HepG2 (cell line): ENCODE data around the gene RPL36AL. TPM values are rescaled to one million over a fixed set of nuclear protein-coding genes. Genes with fewer than 3 reads are reported as not detected.

Source experiments
- CEBPB ChIP-seq: IDR thresholded peaks from 2 replicates; pipeline ENCODE4 v1.6.1; 2011; ENCODE audit warnings: low read depth, low read length, improper control_type of control experiment, borderline replicate concordance
- CSRNP2 ChIP-seq: sonication (generic); formaldehyde crosslinking; conservative IDR thresholded peaks from 2 replicates; pipeline ENCODE4 v1.8.0; 2022; ENCODE audit warnings: low read depth, missing genetic modification reagents
- MAX ChIP-seq: IDR thresholded peaks from 2 replicates; pipeline ENCODE4 v1.6.1; 2012; ENCODE audit warnings: inconsistent platforms
- NAIF1 ChIP-seq: sonication (generic); formaldehyde crosslinking; IDR thresholded peaks from 2 replicates; pipeline ENCODE4 v1.5.0; 2020; ENCODE audit warnings: mild to moderate bottlenecking, missing genetic modification reagents, borderline replicate concordance
- SIX4 ChIP-seq: sonication (generic); formaldehyde crosslinking; IDR thresholded peaks from 2 replicates; pipeline ENCODE4 v1.4.0; 2020; ENCODE audit warnings: missing genetic modification reagents
- TFAP4 ChIP-seq: sonication (generic); IDR thresholded peaks from 2 replicates; pipeline ENCODE4 v1.6.1; 2016; ENCODE audit warnings: low read depth, borderline replicate concordance
- ZC3H13 ChIP-seq: sonication (generic); formaldehyde crosslinking; IDR thresholded peaks from 2 replicates; pipeline ENCODE4 v1.8.1; 2023; ENCODE audit warnings: mild to moderate bottlenecking, missing genetic modification reagents, moderate library complexity
- ZMYM2 ChIP-seq: sonication (generic); formaldehyde crosslinking; IDR thresholded peaks from 2 replicates; pipeline ENCODE4 v1.8.0; 2022; ENCODE audit warnings: mild to moderate bottlenecking, missing genetic modification reagents
- ZNF143 ChIP-seq: sonication (generic); formaldehyde crosslinking; IDR thresholded peaks from 2 replicates; pipeline ENCODE4 v1.4.0; 2020; ENCODE audit warnings: missing genetic modification reagents
- ZNF282 ChIP-seq: fragments of 450-650 bp; IDR thresholded peaks from 2 replicates; pipeline ENCODE4 v1.6.1; 2018; ENCODE audit not compliant: partially characterized antibody
- ZNF598 ChIP-seq: sonication (generic); formaldehyde crosslinking; IDR thresholded peaks from 2 replicates; pipeline ENCODE4 v1.5.1; 2020; ENCODE audit warnings: mild to moderate bottlenecking, missing genetic modification reagents, borderline replicate concordance
- ZNF644 ChIP-seq: IDR thresholded peaks from 2 replicates; pipeline ENCODE4 v1.6.1; 2016; ENCODE audit warnings: low read depth
- ZNF746 ChIP-seq: sonication (generic); formaldehyde crosslinking; IDR thresholded peaks from 2 replicates; pipeline ENCODE4 v1.8.0; 2022; ENCODE audit warnings: mild to moderate bottlenecking, missing genetic modification reagents
- polyA plus RNA-seq, 8 experiments: library from polyadenylated mRNA; depleted of rRNA in 3 of 8; stranded (reverse) in 7 of 8; unstranded in 1 of 8; fragments of >200 nt; fragmentation: Illumina TruSeq in 4 of 8; extraction: Trizol in 4 of 8; gene quantifications; 2 replicates each; pipeline versions ENCODE4 v1.2.1 to v1.2.3, GENCODE V29; 2011 to 2016; ENCODE audit warnings: low read depth in 4 of 8, missing spikeins in 1 of 8, mixed read lengths in 1 of 8; ENCODE audit not compliant: insufficient read depth in 1 of 8
- total RNA-seq, 5 experiments: library from RNA; depleted of rRNA; stranded (reverse); fragments of >200 nt; fragmentation: Illumina TruSeq; extraction: Trizol; gene quantifications; 2 replicates each; pipeline ENCODE4 v1.2.3, GENCODE V29; 2016; ENCODE audit warnings: low read depth in 1 of 5
- TF ChIP-seq, protein P1 (sequence below): sonication (generic); formaldehyde crosslinking; conservative IDR thresholded peaks from 2 replicates; pipeline ENCODE4 v1.4.0; 2020; ENCODE audit warnings: missing genetic modification reagents
- TF ChIP-seq, protein P2 (sequence below): sonication (generic); formaldehyde crosslinking; IDR thresholded peaks from one replicate; pipeline ENCODE4 v1.5.1; 2020; ENCODE audit warnings: mild to moderate bottlenecking, missing genetic modification reagents; ENCODE audit errors: not compliant biosample characterization

Gene RPL36AL
- total and polyA plus RNA-seq, 2 of the 13 experiments (the other 11 are each of a cell fraction or from before 2014, with no cell fraction given): 90.0 to 294 TPM

DNA sequence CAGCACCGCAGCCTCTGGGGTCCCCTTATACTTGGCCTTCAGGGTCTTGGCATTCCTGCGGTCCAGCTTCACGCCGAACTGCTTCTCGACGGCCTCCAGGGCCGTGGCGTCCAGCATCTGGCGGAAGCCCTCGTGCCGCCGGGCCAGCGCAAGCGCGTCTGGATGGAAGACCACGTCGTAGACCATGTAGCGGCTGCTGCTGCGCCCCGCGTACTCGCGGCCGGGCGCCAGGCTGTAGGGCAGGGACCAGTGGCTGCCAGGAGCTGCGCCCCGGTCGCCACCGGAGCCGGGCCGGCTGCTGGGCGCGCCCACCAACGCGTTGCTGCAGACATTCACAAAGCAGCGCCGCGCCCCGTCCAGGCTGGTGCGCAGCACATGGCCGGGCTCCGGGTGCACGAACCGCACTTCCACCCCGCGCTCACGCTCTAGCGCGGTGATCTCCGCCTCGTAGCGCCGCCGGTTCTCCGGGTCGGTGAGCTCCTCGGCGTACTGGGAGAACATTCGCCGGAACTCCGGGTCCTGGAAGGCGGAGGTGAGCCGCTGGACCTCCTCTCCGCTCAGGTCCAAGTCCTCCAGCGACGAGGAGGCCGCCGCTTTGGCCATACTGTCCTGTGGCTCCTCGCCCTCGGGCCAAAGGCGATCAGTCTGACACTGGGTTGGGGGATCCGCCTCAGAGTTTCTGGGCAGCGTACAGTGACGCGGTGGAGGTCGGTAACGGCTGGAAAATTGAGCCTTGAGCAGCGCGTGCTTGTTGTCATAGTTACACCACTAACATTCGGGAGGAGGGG lies 14.3 kb upstream of the RPL36AL start, which contains the start of gene DNAAF2 (continued):
- TF ChIP-seq, protein P1, sequence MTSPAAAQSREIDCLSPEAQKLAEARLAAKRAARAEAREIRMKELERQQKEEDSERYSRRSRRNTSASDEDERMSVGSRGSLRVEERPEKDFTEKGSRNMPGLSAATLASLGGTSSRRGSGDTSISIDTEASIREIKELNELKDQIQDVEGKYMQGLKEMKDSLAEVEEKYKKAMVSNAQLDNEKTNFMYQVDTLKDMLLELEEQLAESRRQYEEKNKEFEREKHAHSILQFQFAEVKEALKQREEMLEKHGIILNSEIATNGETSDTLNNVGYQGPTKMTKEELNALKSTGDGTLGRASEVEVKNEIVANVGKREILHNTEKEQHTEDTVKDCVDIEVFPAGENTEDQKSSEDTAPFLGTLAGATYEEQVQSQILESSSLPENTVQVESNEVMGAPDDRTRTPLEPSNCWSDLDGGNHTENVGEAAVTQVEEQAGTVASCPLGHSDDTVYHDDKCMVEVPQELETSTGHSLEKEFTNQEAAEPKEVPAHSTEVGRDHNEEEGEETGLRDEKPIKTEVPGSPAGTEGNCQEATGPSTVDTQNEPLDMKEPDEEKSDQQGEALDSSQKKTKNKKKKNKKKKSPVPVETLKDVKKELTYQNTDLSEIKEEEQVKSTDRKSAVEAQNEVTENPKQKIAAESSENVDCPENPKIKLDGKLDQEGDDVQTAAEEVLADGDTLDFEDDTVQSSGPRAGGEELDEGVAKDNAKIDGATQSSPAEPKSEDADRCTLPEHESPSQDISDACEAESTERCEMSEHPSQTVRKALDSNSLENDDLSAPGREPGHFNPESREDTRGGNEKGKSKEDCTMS (CRISPR knock-in tag): no peak
- TF ChIP-seq ZNF143 (CRISPR knock-in tag) (peak; percentile 76), ZNF282 (no peak), CEBPB (no peak), SIX4 (CRISPR knock-in tag) (peak; percentile 19; the same call in 1 of the 2 replicates), NAIF1 (0 out of 2 replicates have a peak, but pooled peaks have one; percentile 16), ZNF598 (0 out of 2 replicates have a peak, but pooled peaks have one; percentile 84), ZNF746 (peak; percentile 5; the same call in 1 of the 2 replicates), ZMYM2 (CRISPR knock-in tag) (peak; percentile 66; the same call in 1 of the 2 replicates), ZC3H13 (CRISPR knock-in tag) (peak; percentile 52), MAX (peak; percentile 87), TFAP4 (0 out of 2 replicates have a peak, but pooled peaks have one; percentile 1), ZNF644 (CRISPR knock-in tag) (no peak), CSRNP2 (CRISPR knock-in tag) (no peak)
- TF ChIP-seq, protein P2, sequence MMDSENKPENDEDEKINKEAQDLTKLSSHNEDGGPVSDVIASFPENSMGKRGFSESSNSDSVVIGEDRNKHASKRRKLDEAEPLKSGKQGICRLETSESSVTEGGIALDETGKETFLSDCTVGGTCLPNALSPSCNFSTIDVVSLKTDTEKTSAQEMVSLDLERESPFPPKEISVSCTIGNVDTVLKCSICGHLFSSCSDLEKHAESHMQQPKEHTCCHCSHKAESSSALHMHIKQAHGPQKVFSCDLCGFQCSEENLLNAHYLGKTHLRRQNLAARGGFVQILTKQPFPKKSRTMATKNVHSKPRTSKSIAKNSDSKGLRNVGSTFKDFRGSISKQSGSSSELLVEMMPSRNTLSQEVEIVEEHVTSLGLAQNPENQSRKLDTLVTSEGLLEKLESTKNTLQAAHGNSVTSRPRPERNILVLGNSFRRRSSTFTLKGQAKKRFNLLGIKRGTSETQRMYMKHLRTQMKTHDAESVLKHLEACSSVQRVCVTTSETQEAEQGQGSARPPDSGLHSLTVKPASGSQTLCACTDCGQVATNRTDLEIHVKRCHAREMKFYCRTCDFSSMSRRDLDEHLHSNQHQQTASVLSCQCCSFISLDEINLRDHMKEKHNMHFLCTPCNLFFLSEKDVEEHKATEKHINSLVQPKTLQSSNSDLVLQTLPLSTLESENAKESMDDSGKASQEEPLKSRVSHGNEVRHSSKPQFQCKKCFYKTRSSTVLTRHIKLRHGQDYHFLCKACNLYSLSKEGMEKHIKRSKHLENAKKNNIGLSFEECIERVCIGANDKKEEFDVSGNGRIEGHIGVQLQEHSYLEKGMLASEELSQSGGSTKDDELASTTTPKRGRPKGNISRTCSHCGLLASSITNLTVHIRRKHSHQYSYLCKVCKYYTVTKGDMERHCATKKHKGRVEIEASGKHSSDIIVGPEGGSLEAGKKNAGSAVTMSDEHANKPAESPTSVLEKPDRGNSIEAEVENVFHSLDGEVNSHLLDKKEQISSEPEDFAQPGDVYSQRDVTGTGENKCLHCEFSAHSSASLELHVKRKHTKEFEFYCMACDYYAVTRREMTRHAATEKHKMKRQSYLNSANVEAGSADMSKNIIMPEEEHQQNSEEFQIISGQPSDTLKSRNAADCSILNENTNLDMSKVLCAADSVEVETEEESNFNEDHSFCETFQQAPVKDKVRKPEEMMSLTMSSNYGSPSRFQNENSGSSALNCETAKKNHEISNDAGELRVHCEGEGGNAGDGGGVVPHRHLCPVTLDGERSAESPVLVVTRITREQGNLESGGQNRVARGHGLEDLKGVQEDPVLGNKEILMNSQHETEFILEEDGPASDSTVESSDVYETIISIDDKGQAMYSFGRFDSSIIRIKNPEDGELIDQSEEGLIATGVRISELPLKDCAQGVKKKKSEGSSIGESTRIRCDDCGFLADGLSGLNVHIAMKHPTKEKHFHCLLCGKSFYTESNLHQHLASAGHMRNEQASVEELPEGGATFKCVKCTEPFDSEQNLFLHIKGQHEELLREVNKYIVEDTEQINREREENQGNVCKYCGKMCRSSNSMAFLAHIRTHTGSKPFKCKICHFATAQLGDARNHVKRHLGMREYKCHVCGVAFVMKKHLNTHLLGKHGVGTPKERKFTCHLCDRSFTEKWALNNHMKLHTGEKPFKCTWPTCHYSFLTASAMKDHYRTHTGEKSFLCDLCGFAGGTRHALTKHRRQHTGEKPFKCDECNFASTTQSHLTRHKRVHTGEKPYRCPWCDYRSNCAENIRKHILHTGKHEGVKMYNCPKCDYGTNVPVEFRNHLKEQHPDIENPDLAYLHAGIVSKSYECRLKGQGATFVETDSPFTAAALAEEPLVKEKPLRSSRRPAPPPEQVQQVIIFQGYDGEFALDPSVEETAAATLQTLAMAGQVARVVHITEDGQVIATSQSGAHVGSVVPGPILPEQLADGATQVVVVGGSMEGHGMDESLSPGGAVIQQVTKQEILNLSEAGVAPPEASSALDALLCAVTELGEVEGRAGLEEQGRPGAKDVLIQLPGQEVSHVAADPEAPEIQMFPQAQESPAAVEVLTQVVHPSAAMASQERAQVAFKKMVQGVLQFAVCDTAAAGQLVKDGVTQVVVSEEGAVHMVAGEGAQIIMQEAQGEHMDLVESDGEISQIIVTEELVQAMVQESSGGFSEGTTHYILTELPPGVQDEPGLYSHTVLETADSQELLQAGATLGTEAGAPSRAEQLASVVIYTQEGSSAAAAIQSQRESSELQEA (CRISPR knock-in tag): peak; percentile 34
